NCI-H146 treated with DMSO at 0.1 percent for 48 hours (cell line): Measurements from ENCODE around the gene MYO6.
"Not testable (repeated sequence)": the region's sequence is repeated elsewhere in the genome, so short reads cannot be mapped to it uniquely, and the experiment has no call there.

ENCODE experiments used
- DNase-seq: peaks from one replicate; lab custom pipeline; 2025; ENCODE audit not compliant: unreplicated experiment; lab: John Stamatoyannopoulos, UW

The MYO6 gene

DNA sequence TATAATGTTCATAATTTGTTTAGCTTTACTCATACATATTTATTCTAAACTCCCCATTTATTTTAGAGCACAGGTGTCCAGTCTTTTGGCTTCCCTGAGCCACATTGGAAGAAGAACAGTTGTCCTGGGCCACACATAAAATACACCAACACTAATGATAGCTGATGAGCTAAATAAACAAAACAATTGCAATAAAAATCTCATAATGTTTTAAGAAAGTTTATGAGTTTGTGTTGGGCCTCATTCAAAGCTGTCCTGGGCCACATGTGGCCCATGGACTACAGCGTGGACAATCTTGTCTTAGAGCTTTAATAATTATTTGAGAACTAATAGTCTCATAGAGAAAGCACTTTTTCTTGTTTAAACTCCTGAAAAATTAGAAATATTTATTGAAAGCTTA, 131.3 kb downstream of the MYO6 start:
- DNase-seq = no peak

DNA sequence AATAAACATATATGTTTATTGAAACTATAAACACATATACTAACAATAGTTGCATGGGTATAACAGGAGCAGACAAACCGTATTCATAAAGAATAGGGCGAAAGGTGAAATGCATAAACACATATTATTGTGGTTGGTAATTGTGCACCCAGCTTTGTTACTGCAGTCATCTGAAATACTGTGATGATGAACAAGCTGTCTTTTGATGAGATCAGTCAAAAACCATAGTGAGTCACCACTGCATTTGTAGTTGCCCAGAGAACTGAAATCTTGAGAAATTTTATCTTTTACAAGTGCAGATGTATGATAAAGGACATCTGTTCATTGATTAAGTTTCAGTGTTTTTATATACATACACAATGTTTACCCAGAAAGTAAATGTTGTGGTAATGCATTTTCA, 133.7 kb downstream of the MYO6 start:
- no peak for DNase-seq

DNA sequence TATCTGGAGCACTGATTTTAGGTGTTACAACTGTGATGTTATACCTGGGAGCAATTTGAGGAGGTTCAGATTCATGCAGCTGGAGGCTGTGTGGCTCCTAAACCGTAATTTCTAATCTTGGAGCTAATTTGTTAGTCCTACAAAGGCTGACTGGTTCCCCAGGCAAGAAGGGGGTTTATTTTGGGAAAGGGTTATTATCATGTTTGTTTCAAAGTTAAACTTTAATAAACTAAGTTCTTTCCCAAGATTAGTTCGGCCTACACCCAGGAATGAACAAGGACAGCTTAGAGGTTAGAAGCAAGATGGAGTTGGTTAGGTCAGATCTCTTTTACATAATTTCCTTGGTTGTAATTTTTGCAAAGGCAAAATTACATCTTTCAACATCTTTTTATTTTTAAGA, 135.8 kb downstream of the MYO6 start:
- no peak for DNase-seq

DNA sequence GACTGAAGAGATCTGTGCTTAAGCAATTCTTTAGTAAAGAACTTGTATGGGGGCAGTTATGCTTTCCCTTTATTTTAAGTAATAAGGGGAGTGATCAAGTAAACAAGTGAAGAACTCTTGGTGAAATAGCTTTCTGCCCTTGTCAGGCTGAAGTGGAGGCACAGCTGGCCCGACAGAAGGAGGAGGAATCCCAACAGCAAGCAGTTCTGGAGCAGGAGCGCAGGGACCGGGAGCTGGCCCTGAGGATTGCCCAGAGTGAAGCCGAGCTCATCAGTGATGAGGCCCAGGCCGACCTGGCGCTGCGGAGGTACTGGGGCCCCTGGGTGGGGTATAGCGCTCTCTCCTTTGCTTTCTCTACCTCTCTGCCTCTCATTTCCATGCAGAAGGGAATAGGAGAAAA, 143.3 kb downstream of the MYO6 start:
- no peak for DNase-seq

DNA sequence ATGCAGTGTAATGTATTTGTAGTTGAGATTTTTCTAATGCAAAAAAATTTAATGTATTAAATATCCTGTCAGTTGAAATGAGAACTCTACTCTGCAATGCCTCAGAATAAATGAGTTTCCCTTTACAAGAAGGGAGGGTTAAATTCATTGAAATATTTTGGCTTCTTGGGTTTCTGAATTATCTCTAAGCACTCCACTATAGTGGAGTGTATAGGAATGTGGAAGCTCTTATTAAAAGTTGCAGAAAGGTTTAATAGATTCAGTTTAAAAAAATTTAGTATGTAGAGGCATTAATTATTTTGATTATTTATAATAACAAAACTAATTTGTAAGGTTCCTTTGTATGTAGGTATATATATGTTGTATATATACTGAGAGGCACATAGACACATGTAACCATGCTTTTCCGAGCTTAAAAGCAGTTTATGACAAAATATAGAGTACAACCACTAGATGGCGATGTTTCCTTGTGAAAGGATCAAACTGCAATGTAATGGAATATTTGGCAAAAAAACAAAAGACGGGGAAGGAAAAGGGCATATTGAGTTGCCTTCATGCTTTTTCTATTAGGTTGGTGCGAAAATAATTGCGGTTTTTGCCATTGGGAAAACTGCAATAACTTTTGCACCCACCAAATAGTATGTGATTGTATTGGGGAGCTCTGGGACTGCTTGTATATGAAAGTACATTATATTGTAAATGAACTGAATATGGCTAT, 144.2 kb downstream of the MYO6 start:
- peak; percentile 75 for DNase-seq

DNA sequence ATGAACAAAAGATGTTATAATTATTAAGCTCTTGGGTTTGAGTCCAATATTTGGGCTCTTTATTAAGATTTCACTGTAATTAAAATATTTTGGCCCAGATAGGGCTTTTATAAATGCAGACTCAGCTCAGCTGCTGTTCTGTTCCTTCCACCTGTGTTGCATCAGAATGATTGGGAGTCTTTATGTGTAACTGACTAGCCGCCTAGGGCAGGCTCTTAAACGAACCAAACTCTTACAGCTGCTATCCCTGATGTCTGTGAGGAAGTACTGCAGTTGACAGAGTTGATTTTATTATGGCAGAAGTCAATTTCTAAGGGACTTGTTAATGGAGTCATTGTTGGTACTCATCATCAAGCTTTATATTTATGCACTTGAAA, 144.7 kb downstream of the MYO6 start:
- peak; percentile 10 for DNase-seq

DNA sequence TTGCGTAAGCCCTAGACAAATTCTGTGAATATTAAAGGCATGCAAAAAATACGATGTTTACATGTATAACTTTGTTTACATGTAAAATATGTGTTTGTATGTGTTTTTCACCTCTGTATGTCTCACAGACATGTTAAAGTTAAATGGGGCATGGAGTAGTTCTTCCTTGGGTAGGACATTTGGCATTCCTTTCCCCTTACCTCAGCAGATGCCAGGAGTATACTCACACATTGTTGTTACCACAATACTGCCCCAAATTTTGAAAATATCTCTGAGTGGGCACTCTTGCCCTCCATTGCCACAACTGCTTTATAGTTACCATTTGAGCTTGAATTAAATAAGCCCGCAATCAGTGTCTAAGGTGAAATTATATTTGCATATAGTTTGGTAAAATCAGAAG, 147.5 kb downstream of the MYO6 start:
- no peak for DNase-seq

DNA sequence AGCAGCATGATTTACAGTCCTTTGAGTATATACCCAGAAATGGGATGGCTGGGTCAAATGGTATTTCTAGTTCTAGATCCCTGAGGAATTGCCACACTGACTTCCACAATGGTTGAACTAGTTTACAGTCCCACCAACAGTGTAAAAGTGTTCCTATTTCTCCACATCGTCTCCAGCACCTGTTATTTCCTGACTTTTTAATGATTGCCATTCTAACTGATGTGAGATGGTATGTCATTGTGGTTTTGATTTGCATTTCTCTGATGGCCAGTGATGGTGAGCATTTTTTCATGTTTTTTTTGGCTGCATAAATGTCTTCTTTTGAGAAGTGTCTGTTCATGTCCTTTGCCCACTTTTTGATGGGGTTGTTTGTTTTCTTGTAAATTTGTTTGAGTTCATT, 151.2 kb downstream of the MYO6 start:
- DNase-seq = not testable (repeated sequence)

DNA sequence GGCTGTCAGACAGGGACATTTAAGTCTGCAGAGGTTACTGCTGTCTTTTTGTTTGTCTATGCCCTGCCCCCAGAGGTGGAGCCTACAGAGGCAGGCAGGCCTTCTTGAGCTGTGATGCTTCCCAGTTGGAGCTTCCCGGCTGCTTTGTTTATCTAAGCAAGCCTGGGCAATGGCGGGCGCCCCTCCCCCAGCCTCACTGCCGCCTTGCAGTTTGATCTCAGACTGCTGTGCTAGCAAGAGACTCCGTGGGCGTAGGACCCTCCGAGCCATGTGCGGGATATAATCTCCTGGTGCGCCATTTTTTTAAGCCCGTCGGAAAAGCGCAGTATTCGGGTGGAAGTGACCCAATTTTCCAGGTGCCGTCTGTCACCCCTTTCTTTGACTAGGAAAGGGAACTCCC, 156.1 kb downstream of the MYO6 start:
- not testable (repeated sequence) for DNase-seq

DNA sequence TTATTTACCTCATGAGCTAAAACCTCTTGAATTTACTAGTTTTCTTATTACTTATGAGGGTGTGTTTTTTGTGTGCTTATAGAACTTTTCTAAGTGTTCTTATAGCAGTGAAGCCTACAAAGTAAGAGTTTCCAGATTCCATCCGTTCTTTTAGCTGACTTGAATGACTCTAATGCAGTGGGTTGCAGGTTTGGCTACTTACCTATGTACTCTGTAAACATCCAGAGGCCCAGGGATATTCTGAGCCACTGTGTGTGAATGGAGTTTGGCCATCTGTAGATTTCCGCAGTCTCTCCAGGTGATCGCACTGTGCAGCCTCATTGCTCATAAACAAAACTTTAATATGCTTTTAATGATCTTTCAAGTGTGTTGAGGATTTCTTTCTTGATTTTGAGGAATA, 157.8 kb downstream of the MYO6 start:
- DNase-seq = no peak

DNA sequence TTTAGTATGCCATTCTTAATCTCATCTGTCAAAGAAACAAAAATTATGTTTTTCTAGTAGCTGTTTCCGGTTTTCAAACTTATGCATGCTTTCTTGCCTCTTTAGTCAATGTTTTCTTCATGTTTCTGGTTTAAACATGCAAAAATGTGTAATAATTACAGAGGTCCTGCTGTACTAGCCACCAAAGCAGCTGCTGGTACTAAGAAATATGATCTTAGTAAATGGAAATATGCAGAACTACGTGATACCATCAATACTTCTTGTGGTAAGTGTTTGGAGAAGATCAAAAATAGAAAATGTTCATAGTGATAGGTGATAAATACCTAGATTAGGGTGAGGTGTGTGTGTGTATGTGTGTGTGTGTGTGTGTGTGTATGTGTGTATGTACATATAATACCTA, 158.4 kb downstream of the MYO6 start:
- DNase-seq = no peak

DNA sequence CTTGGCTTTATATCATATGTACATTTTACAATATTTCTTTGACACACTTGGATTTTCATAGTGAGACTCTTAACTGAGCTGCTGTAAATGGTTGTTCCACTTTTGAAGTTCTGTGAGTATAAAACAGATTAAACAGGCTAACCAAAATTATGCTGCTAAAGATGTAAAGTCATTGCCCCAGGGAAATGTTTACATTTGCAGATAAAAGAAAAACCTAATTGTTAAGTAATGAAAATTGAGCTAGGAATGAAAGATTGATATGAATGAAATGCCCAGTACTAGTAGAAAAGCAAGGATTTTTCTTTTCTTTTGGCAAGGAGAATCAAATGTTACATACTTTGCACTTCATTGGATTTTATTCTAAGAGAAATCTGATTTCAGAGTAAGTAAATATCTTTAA, 164.0 kb downstream of the MYO6 start:
- DNase-seq = no peak

DNA sequence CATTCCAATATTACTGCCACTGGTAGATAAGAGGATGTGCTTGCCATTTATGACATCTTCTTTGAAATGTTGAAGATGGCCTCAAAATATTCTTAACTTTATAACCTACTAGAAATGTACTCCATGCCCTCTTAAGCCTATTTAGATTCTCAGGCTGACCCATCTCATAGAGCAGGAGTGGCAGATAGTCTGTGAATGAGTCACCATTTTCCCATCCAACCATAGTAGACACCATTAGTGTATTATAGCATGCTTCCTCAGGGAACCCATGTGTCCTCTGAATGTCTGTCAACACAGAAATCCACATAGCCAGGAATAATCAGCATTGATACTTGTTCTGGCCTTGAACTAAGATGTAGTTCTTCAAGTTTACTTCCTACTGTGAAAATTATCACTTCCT, 173.2 kb downstream of the MYO6 start:
- no peak for DNase-seq

DNA sequence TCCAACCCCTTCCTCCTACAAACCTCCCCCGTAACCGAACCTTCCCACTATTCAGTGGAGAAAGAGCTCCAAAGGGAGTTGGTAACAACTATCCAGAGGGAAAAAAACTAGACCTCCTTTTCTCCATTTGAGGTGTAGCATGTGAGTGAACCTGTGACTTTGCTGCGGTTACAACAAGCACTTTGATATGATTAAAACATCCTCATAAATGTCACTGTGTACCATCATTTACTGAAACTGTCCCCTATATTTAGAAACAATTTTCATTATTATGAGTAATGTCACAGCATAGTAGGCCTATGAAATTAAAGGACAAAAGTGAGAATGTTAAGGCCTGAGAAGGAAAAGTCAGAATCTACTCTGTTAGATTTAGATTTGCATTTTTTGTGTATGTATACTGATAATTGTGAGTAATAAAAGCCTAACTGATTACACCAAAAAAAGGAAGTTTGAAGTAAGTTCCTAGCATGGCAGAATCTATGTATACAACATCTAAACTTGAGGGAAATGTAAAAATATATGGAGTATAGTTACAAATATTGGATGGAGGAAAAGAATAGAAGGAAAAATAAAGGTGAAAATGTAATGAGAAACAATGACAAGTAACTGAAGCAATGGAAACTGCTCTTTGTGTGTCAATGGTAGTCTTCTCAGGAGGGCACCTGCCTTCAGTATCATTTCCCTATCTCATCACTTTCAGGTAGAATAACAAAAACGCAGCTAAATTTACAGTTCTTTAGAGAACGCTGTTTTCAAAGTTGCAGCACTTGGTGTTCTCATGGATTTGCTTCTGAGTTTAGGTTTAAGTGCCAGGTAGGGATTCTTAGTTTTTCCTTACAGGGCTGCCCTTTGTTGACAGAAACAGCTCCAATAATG, 177.5 kb downstream of the MYO6 start:
- no peak for DNase-seq

DNA sequence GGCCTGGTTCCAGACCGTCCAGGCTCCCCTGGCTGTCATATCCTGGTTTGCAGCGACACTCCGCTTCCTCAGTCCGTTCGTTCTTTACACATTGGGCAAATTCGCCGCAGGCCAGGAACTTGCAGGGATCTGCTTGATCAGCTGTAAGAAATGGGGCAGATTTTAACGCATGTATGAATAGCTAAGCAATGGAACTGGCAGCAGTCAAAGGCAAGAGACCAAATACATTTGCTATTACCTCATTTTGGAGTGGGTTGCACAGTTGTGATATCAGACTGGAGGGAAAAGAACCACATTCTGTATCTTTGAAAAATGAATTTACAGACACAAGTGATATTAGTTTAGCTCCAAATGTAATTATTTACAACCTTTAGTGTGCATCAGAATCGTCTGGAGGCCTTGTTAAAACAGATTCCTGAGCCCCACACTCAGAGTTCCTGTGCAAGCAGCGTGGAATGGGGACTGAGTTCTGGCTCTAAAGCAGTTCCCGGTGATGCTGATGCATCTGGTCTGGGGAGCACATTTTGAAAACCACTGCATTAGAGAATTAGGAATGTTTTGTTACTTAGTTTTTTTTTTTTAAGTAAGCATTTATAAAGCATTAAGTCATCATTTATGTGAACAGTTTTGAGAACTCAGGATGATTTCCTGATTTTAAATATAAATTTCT, 182.1 kb downstream of the MYO6 start:
- DNase-seq = no peak

DNA sequence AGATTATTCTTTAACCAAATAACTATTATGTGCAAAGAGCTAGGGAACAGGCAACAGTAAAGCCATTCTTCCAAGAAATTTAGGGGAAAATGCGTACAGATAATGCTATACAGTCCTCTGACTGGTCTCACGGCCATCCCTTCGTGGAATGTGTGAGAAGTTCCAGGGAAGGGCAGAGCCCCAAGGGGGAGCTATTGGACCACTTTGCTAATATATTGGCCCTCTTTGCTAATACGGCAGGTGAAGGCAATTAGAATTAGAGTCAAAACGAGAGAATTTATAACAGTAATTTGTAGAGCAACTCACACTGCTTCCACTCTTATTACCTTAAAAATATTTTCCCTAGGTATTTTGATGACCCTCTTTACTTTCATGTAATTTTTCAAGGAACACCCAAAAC, 183.0 kb downstream of the MYO6 start:
- DNase-seq = peak; percentile 79

DNA sequence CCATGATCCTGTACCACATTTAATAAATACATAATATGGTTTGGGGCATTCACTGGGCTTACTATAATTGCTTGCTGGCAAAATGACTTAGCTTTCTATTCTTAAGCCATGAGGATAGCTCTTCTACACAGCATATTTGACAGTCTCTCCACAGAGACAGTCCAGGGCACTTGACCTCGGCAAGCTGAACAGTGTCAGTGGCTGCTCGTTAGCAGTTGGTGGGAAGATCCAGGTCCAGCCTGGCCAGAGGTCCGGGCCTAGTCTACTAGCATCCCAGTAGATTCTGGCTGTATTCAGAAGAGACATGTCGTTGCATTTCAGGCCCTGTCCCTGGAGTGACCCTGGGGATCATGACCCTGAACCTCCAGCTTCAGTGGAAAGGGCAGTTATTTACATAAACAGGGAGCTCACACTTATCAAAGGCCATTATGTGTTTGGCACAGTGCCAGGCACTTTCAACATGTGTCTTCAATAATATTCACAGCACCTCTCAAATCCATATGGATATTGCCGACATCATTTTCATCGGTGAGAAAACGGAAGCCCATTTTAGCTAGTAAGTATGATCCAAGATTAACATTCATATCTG, 184.4 kb downstream of the MYO6 start:
- peak; percentile 71 for DNase-seq

DNA sequence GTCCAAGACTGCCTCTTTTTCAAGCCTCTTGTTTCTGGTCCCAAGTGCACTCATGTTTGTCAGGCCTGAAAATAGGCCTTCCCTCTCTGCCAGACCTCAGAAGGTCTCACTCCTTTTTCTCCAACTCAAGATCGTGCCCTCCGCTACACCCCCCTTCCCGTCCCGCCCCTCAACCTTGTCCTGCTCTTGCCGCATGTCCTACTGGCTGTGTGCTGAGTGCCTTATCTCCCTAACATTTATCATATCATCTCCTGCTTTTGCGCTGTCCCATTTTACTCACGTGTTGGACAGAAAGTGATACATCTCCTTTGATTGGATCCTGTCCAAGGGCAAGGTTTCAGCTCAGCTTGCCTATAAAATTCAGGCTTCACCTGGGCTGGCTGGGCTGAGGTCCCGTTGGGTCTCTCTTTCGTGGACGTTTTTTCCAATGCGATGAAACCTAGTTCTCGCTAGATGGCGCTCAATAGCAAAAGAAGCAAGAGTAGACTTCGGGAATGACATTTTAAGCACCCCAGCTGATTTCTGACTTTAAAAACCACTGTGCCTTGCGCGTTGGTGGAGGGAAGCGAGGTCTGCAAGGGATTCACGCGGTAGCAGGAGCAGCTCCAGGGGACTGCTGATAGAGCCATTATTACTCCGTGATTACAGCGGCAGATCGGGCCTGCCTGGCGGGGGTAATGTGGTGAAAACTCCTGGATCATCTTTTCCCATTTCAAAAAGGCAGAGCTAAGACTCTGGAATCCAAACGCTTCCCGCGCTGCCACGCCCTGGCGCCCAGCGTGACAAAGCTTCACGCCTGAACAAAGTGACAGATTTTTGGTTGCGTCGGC, 185.8 kb downstream of the MYO6 start:
- peak; percentile 98 for DNase-seq

DNA sequence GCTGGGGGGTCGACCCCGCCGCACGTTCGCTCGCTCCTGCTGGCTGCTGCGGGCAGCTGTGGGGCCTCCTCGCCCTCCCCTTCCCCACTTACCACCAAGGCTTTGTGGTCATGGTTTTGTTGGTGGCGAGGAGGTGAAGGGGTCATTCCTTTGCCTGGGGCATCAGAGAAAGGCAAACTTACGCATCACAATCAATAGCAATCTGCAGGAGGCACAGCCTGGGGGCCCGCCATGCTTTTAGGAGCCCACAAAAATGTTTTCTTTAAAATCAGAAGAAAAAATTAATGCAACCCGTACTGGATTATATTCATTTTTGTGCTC, 186.4 kb downstream of the MYO6 start:
- peak; percentile 97 for DNase-seq

DNA sequence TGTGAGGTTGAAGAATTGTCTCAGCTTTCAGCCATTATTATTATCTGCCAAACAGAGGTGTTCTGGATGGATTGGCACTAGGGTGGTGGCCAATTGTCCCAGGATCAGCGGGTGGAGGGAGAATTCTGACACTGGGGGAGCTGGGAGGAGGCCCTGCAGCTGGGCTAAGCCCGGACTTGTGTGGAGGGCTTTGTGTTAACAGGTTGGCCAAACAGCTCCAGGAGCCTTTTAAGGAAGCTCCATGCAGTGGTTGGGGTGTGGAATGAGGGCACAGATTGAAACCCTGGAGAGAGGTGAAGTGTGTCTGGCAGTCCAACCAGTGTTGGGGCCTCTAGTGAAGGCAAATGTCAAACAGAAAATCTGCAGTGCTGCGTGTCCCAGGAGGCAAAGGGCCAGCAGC, 187.6 kb downstream of the MYO6 start:
- DNase-seq = peak; percentile 51

DNA sequence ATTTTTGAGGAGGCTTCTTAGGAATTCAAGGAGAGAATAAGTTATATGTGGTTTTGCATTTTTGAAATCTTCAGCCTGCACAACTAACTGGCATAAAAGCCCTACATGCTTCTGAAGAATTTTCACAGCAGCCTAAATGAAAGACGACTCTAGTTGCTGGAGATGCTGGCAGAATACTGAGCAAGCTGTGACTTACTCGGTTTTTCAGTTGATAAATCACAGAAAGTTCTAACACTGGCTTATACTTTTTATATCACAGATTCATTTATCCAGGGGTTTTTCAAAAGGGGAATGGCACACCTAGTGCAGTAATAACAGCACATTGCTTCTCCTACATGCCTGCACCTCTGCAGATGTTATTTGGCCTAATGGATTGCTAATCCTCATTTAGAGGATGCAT, 188.8 kb downstream of the MYO6 start:
- DNase-seq = no peak
